DOHH2 (cell line): Measurements from ENCODE around the gene MSMB.
"Not testable (repeated sequence)": the region's sequence is repeated elsewhere in the genome, so short reads cannot be mapped to it uniquely, and the experiment has no call there.

ENCODE experiments used
- H3F3A ChIP-seq: fragments of 200-600 bp; sonication (generic), shearing (Covaris generic); 2 replicates; pipeline ENCODE4 v1.6.0; 2016; ENCODE audit warnings: antibody characterized with exemption, mild to moderate bottlenecking; ENCODE audit not compliant: control insufficient read depth, insufficient read depth
- H3K27ac ChIP-seq: fragments of 200-600 bp; sonication (generic); 2 replicates; pipeline ENCODE4 v1.5.1; 2014; ENCODE audit warnings: low read depth, mild to moderate bottlenecking, low read length, moderate library complexity
- H3K27me3 ChIP-seq: fragments of 200-600 bp; sonication (generic); 2 replicates; pipeline ENCODE4 v1.6.1; 2014; ENCODE audit warnings: mild to moderate bottlenecking, low read length, mixed read lengths; ENCODE audit not compliant: control insufficient read depth
- H3K36me3 ChIP-seq: fragments of 200-600 bp; sonication (generic); 2 replicates; pipeline ENCODE4 v1.6.1; 2014; ENCODE audit warnings: mild to moderate bottlenecking, low read length, moderate library complexity, mixed read lengths; ENCODE audit not compliant: control insufficient read depth
- H3K4me1 ChIP-seq: fragments of 200-600 bp; sonication (generic); 2 replicates; pipeline ENCODE4 v1.6.1; 2014; ENCODE audit warnings: mild to moderate bottlenecking, low read length, mixed read lengths; ENCODE audit not compliant: control insufficient read depth
- H3K4me2 ChIP-seq: fragments of 200-600 bp; sonication (generic); 2 replicates; pipeline ENCODE4 v1.6.0; 2014; ENCODE audit warnings: mild to moderate bottlenecking, low read length, moderate library complexity
- H3K4me3 ChIP-seq: fragments of 200-600 bp; sonication (generic); 2 replicates; pipeline ENCODE4 v1.5.1; 2014; ENCODE audit warnings: mild to moderate bottlenecking, low read length, mixed read lengths
- H3K79me2 ChIP-seq: fragments of 200-600 bp; sonication (generic); 2 replicates; pipeline ENCODE4 v1.6.1; 2014; ENCODE audit warnings: mild to moderate bottlenecking, low read length, mixed read lengths; ENCODE audit not compliant: control insufficient read depth
- H3K9me2 ChIP-seq: fragments of 200-600 bp; sonication (generic); replicated peaks from 2 replicates; pipeline ENCODE4 v1.6.1; 2014; ENCODE audit warnings: mild to moderate bottlenecking, low read length, mixed read lengths; ENCODE audit not compliant: control insufficient read depth
- H3K9me3 ChIP-seq: fragments of 200-600 bp; sonication (generic); 2 replicates; pipeline ENCODE4 v1.6.1; 2014; ENCODE audit warnings: antibody characterized with exemption, low read length, mixed read lengths; ENCODE audit not compliant: control insufficient read depth, insufficient read depth
- H4K20me1 ChIP-seq: fragments of 200-600 bp; sonication (generic); 2 replicates; pipeline ENCODE4 v1.6.0; 2014; ENCODE audit warnings: low read depth, mild to moderate bottlenecking, antibody characterized with exemption, low read length, moderate library complexity; ENCODE audit not compliant: control insufficient read depth, insufficient read depth
- CTCF ChIP-seq: fragments of 200-600 bp; sonication (generic); IDR thresholded peaks from one replicate; pipeline ENCODE4 v1.5.1; 2014; ENCODE audit warnings: antibody characterized with exemption, mild to moderate bottlenecking, low read depth, low read length; ENCODE audit not compliant: poor library complexity, severe bottlenecking
- EZH2phosphoT487 ChIP-seq: fragments of 200-600 bp; sonication (generic); IDR thresholded peaks from 2 replicates; pipeline ENCODE4 v1.6.1; 2017; ENCODE audit warnings: borderline replicate concordance, mild to moderate bottlenecking, antibody characterized with exemption, low read length, moderate library complexity, mixed read lengths

Gene MSMB

GRCh38 chr10:46002916-46003693 is 43.0 kb downstream of the MSMB start:
- peaks cover 93% of the 10 kb centered on the region for H3K36me3 ChIP-seq
- no peak for TF ChIP-seq CTCF
- TF ChIP-seq EZH2phosphoT487: no peak
- no peaks in the 10 kb centered on the region for H3K27me3 ChIP-seq
- no peak overlapping the region for H3K27ac ChIP-seq
- peaks cover 26% of the 10 kb centered on the region; the same call in 1 of the 2 replicates for H3F3A ChIP-seq
- H3K9me2 ChIP-seq: no peaks in the 10 kb centered on the region
- H3K4me2 ChIP-seq: no peak overlapping the region
- no peaks in the 10 kb centered on the region; the same call in 1 of the 2 replicates for H3K79me2 ChIP-seq
- H3K9me3 ChIP-seq: no peaks in the 10 kb centered on the region
- no peaks in the 10 kb centered on the region for H3K4me1 ChIP-seq
- H3K4me3 ChIP-seq: no peak overlapping the region
- H4K20me1 ChIP-seq: no peaks in the 10 kb centered on the region

DNA sequence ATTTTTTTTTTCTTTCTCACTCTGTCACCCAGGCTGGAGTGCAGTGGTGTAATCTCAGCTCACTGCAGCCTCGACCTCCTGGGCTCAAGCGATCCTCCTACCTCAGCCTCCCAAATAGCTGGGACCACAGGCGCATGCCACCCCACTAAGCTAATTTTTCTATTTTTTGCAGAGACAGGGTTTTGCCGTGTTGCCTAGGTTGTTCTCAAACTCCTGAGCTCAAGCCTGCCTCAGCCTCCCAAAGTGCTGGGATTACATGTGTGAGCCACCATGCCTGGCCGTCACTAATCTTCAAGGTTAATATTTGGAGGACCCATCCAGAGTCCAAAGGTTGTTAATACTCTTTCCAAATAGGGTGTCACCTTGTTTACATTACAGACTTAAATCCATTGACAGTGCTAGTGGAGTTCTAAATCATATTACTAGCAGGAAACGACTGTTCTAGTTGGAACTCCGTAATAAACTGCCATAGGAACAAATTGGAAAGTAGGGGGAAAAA is 43.8 kb downstream of the MSMB start:
- H3K4me2 ChIP-seq, H3K27ac ChIP-seq, H3K4me3 ChIP-seq, H3K79me2 ChIP-seq, H4K20me1 ChIP-seq, H3K9me2 ChIP-seq, H3K4me1 ChIP-seq, H3K27me3 ChIP-seq, H3K9me3 ChIP-seq: not testable (repeated sequence)
- peaks cover 93% of the 10 kb centered on the region for H3K36me3 ChIP-seq
- peaks cover 24% of the 10 kb centered on the region; the same call in 1 of the 2 replicates for H3F3A ChIP-seq

- TF ChIP-seq EZH2phosphoT487 (no peak), CTCF (no peak)
- Histone ChIP-seq H3K79me2 (peaks cover 3% of the 10 kb centered on the region), H3K4me3 (no peak overlapping the region), H3K4me1 (no peaks in the 10 kb centered on the region), H3K4me2 (no peak overlapping the region), H4K20me1 (no peaks in the 10 kb centered on the region), H3K27me3 (no peaks in the 10 kb centered on the region), H3K36me3 (peaks cover 86% of the 10 kb centered on the region), H3F3A (peaks cover 16% of the 10 kb centered on the region; the same call in 1 of the 2 replicates), H3K9me3 (no peaks in the 10 kb centered on the region), H3K9me2 (no peaks in the 10 kb centered on the region), H3K27ac (no peak overlapping the region)
Measured at GRCh38 chr10:46001187-46001756, 44.8 kb downstream of the MSMB start.

- Histone ChIP-seq H3K9me3 (no peaks in the 10 kb centered on the region), H4K20me1 (no peaks in the 10 kb centered on the region), H3F3A (peaks cover 10% of the 10 kb centered on the region; the same call in 1 of the 2 replicates), H3K27ac (no peak overlapping the region), H3K9me2 (no peaks in the 10 kb centered on the region), H3K79me2 (peaks cover 3% of the 10 kb centered on the region), H3K4me2 (no peak overlapping the region), H3K27me3 (no peaks in the 10 kb centered on the region), H3K4me1 (no peaks in the 10 kb centered on the region), H3K4me3 (no peak overlapping the region), H3K36me3 (peaks cover 78% of the 10 kb centered on the region)
- TF ChIP-seq CTCF (no peak), EZH2phosphoT487 (no peak)
Measured at GRCh38 chr10:46000538-46000937, 45.5 kb downstream of the MSMB start.

- H3K4me1 ChIP-seq, H3K4me2 ChIP-seq, H3K9me2 ChIP-seq, H3K4me3 ChIP-seq, H3K79me2 ChIP-seq, H3K27me3 ChIP-seq, H3F3A ChIP-seq, H4K20me1 ChIP-seq, H3K9me3 ChIP-seq, H3K27ac ChIP-seq: not testable (repeated sequence)
- peaks cover 73% of the 10 kb centered on the region for H3K36me3 ChIP-seq
Measured at GRCh38 chr10:45999955-46000354, 46.1 kb downstream of the MSMB start.
